MV-4-11 (cell line): ENCODE measurements around the gene THADA.

ENCODE experiments used
- DNase-seq: peaks from one replicate; lab custom pipeline; 2025; lab: John Stamatoyannopoulos, UW

The THADA gene

GRCh38 chr2:43346602-43347567, 249.0 kb downstream of the THADA start:
- DNase-seq: no peak

- DNase-seq: no peak
Measured at GRCh38 chr2:43345872-43346271, 250.0 kb downstream of the THADA start.

DNA sequence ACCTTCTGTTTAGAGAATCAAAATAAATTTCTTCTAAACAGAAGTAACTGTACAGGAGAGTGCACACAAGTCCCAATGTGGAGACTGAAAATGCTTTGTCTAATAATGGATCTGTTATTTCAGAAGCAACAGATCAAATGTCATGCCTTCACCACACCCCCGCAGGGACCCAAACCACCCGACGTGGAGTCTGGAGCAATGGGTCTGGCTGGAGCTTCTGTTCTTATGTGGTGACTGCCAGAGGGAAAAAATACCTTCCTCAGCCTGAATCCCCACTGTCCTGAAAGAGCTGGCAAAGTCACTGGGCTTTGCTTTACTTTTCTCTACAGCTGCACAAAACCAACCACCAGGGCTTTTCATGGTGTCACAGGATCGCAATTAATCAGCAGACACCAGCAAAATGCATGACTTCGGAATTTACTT, 250.4 kb downstream of the THADA start:
- no peak for DNase-seq

- no peak for DNase-seq
Measured at GRCh38 chr2:43344868-43345373, 250.9 kb downstream of the THADA start.

DNA sequence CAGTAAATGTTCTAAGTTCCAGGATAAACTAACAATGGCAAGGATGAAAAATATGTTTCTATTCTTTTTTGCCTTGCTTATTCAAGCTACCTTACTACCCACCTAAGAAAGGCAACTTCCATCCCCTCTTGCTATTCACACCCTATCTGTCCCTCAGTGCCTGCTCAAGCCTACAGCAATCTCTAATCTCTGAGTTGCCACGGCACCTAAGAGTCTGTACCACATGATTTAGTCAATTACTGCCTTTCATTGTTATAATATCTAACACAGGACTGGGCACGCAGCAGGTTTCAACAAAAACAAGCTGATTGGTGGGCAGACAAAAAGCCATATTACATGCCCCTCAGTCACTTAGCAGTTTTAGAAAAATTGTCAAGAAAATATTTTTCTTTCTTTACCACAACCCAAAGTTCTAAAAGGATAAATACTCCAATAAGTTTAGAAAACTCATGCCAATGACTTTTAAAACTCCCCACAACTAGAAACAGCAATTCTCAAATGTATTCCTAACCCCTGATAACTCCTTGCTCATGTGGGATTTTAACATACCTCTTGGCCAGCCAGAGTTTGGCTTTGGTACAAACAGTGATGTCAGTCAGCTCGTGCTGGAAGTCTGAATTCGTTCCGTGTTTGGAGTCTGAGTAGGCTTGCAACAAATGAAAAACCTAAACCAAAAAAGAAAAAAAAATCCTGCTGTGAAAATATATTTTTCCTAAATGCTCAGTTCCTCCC, 252.1 kb downstream of the THADA start:
- no peak for DNase-seq

- no peak for DNase-seq
Measured at GRCh38 chr2:43341959-43342757, 253.7 kb downstream of the THADA start.

DNA sequence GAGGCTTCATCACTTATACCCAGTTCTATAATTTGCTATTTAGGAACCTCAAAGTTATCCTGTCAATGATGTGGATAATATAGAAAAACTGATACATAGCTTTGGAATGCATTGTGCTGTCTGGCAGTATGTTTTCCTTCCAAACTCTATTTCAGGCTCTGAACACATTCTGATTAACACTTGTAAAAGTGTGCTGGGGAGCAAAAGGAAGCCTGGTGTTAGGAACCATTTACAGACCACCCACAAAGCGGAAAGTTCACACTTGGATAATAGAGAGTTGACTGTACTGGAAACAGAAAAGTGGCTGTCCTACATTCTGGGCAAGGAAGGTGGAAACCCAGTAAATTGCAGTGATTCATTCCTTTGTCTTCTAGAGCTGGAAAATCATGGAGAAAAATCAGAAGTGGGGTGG, 254.9 kb downstream of the THADA start:
- DNase-seq: no peak

DNA sequence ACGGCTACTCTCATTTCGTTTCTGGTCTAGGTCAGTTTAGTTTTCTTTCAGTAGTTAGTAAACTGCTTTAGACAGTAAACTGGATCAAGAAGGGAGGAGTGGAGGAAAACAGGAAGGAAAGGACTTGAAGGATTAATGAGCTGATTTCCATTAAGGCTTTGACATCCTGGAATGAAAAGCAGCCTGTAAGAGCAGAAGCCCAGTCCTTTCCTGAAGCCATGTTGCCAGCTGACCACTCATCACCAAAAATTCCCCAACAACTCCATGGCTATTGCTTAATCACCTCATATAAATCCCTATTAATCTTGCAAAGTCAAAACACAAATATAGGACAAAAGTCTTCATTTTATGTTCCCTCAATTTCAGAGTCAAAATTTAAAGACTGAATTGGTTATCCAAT, 255.8 kb downstream of the THADA start:
- DNase-seq: no peak

DNA sequence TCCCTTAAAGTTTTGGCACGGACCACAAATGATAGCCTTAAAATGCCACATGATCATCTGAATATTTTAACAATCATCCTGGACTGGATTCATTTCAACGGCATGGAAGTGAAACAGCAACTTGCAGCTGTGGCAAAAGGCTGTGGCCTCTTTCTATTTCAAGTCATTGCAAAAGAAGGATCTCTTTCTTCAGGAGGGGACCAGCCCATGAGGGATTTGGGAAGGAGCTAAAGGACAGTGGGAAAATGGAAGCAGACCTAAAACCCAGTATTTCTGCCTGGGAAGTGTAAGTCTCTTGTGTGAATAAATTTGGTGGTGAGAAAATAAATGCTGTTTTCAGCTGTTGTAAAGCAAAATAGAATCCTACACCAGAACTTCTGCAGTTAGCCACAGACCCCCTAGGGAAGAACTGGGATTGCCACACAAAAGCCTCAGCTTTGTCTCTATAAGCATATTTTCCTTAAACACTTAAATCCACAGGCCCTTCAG, 262.1 kb downstream of the THADA start:
- DNase-seq: peak; percentile 95

DNA sequence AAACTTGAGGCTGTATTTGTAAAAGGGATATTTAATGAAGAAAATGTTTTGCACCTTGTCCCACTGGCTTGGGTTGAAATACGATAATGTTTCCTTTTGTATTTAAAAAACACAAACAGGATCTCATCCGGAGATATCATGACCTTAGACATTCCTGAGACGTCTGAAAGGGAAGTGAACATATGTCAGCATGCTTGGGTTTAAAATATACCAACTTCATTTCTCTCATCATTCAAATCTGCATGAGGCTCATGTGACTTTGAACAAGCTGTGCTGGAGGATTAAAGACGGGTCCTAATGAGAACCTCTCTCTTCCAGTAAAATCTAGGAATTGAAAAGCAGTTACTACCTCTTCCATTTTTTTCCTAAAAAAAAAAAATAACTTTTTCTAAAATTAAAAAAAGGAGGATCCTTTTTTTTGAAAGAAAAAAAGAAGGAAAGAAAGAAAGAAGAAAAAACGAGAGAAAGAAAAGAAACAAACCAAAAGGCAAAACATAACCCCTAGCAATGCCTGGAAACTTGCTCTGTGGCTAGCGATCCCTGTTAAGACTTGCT, 262.7 kb downstream of the THADA start:
- DNase-seq: peak; percentile 66

DNA sequence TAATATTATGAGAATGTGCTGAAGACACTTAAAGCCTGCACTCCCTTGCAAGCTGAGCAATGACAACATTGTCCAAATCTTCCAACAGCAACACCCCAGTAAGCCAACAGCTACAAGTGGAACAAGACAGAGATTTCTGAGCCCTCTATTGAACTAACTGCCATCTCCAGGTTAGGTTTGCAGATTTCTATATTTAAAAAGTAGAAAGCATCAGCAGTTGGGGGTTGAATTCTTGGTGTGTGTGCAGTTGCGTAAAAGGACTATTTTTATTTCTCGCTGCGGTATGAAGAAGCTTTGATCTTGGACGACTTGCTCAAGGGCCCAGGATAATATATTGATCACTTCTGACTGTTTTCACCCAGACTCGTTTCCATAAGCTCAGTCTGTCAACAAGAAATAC, 263.2 kb downstream of the THADA start:
- peak; percentile 92 for DNase-seq

DNA sequence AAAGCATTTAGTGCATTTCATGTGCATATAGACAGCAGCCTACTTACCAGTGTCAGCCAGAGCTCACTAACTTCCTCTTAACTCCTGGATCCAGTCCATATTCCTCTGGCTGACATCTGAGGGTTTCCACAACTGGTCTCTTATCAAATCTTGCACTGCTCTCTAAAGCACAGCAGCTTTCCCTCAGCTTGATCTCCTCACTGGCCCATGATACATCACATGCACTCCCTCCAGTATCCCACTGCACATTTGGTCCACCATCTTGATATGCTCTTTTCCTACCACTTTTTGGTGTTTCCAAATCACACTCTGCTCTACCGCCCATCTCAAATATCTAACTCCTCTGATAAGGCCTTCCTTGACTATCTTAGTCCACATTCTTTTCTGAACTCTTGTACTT, 264.4 kb downstream of the THADA start:
- peak; percentile 89 for DNase-seq

GRCh38 chr2:43329637-43330036, 266.2 kb downstream of the THADA start:
- no peak for DNase-seq

DNA sequence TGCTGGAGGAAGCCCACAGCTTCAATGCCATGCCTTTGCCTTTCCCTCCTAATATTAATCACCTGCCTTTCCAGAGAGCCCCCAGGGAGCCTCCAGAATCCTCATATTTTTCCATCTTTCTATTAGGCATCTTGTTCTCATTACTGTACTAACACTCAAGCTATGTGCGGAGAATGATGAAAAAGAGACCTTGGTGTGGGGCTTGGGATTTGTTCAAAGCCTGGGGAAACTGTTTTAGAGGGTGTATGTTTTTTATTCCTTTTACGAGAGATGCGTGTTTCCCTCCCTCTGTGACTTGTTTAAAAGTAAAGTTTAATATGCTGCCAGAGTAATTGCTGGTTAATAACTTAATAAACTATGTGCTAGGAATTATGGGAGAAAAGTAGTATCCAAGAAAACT, 267.0 kb downstream of the THADA start:
- DNase-seq: no peak

- no peak for DNase-seq
Measured at GRCh38 chr2:43328133-43328532, 267.7 kb downstream of the THADA start.

- DNase-seq: peak; percentile 79
Measured at GRCh38 chr2:43327119-43327518, 268.7 kb downstream of the THADA start.

DNA sequence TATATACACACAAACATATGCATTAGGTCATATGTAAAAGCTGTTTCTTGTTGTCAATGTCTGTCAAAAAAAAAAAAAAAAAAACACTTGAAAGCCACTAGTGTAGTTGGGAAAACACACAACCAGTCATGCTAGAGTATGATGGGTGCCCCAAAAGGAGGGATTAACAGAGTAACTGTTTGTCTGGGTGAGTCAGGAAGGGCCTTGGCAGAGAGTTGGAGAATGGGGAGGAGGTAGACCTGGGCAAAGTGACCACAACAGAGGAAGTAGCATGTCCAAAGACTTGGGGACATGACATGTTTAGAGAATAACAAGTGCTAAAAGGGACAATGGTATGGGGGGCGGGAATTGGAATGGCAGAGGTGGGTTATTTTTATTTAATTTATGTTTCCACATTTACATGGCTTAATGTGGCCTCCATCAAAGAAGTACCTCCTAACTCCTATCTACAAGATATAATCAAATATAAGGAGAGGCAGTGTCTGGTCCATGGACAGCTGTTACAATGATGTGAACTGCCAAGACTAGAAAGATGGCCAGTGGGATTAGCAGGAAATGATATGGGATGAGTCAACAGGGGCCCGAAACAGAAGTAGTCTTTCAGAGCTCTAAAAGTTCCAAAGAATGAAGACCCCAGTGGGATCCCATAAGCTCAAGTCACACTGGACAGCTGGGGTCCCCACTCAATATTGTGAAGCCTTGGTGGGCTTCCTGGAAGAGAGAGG, 269.6 kb downstream of the THADA start:
- peak; percentile 86 for DNase-seq

DNA sequence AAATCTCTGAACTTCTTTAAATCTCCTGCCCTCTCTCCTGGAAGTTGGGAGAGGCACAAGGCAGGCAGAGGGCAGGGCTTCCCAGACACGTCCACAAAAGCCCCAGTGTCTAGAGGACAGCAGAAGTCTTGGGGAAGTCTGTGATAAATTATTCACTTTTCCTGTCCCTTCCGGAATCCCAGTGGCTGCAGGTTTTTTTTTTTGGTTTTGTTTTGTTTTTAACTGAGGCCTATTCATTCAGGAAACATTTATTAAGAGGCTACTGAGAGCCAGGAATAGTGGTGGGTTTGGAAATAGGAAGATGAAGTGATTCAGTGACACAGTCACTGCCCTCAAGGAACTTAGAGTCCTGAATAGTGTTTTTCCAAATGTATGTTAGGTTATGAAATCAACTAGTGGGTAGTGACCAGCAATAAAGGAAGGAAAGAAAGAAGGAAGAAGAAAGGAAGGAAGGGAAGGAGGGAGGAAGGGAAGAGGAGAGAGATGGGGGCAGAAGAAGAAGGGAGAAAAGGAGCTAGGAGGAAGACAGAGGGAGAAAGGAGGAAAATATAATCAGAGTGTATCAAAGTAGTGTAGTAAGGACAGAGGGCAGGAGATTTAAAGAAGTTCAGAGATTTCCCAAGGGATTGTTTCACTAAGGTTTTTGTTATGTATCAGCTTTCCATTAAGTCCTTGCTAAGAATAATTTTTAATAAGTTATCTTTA, 270.6 kb downstream of the THADA start:
- no peak for DNase-seq

DNA sequence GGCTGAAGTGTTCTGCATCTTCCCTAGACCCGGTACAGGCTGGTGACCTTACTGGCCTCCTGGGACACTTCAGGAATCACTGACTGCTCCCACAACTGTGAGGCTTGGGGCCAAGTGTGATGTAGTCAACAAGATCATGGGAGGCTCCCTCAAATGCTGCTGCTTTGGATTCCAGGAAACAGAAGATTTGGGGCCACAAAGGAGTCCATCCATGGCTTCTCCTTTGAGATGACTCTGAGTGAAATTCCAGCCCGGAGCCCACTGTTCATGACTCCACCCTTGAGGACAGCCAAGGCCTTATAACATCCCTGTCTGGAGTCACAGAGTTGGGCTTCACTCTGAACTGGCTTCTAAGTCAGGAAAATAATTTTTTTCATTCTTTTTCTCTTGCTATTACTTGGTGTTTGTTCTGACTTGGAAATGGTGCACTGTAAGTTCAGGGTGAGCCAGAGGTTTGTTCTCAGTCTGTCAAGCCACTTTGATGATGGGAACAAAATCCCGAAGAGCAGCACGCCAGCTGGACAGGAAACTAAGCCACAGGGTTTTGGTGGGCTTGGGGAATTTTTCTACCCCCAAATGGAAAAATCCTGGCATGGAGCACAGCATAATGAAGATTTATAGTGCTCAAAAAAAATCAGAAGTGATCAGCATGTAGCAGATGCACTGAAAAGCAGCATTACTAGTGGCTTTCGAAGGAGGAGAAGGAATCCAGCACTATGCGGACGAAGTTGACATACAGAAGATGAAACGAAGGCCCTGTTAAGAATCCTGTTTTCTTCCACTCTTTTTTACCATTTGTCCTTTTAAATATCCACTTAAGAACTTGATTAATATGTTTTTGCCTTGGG, 271.4 kb downstream of the THADA start:
- DNase-seq: no peak
